PC-3 (cell line): ENCODE measurements around the gene SIL1.

Source experiments
- EZH2phosphoT487 ChIP-seq: fragments of 300-600 bp; sonication (generic); IDR thresholded peaks from 2 replicates; pipeline ENCODE4 v1.6.1; 2018; ENCODE audit warnings: mild to moderate bottlenecking, antibody characterized with exemption, low read length, borderline replicate concordance
- TF ChIP-seq, protein P1 (sequence below): fragments of 300-600 bp; sonication (generic); conservative IDR thresholded peaks from 2 replicates; pipeline ENCODE4 v1.5.1; 2017; ENCODE audit warnings: antibody characterized with exemption, low read depth, mild to moderate bottlenecking, low read length

GRCh38 chr5:139117342-139117884 is 80.8 kb downstream of the SIL1 start:
- TF ChIP-seq, protein P1, sequence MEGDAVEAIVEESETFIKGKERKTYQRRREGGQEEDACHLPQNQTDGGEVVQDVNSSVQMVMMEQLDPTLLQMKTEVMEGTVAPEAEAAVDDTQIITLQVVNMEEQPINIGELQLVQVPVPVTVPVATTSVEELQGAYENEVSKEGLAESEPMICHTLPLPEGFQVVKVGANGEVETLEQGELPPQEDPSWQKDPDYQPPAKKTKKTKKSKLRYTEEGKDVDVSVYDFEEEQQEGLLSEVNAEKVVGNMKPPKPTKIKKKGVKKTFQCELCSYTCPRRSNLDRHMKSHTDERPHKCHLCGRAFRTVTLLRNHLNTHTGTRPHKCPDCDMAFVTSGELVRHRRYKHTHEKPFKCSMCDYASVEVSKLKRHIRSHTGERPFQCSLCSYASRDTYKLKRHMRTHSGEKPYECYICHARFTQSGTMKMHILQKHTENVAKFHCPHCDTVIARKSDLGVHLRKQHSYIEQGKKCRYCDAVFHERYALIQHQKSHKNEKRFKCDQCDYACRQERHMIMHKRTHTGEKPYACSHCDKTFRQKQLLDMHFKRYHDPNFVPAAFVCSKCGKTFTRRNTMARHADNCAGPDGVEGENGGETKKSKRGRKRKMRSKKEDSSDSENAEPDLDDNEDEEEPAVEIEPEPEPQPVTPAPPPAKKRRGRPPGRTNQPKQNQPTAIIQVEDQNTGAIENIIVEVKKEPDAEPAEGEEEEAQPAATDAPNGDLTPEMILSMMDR, result no peak
- no peak for TF ChIP-seq EZH2phosphoT487
